Measurements from ENCODE around the gene SPATA20. TPM values are rescaled to one million over a fixed set of nuclear protein-coding genes. Genes with fewer than 3 reads are reported as not detected.
A peak's percentile ranks its signal among the peaks of the same experiment; 100 is the strongest.

The SPATA20 gene
- total and polyA plus RNA-seq, 12 donors = 12.7 to 246 (median 150) TPM

- no peaks in the 10 kb centered on the region for H3K36me3 ChIP-seq (replicated peaks in 1 of 2)
- DNase-seq = no peak
- peaks cover 22 to 28% of the 10 kb centered on the region in 2 donors for H3K4me1 ChIP-seq (replicated peaks in 1 of 2)
- H3K9me3 ChIP-seq (replicated peaks in 1 of 3) = no peaks in the 10 kb centered on the region
- H3K4me3 ChIP-seq = no peak overlapping the region
- no peak overlapping the region for H3K27ac ChIP-seq
- TF ChIP-seq POLR2A (IDR thresholded peaks at IDR 0.05) (no peak), CTCF (IDR thresholded peaks at IDR 0.05) (no peak)
- 47 to 64% (median 49%) methylated on average over 10 to 22 of the region's 22 CpGs for WGBS, 4 donors
- intact Hi-C loops (cut with DNase I) = loop anchor here in 1 of 2 donors (5.0 kb wide), 1 partner anchor 45 kb away; no protein-coding TSS in a partner anchor
- peaks cover 13% of the 10 kb centered on the region for H3K27me3 ChIP-seq
Observed at GRCh38 chr17:50562242-50563091, 15.5 kb downstream of the SPATA20 start.

- Histone ChIP-seq H3K27me3 (peaks cover 13% of the 10 kb centered on the region), H3K9me3 (replicated peaks in 1 of 3) (no peaks in the 10 kb centered on the region), H3K4me3 (no peak overlapping the region), H3K36me3 (replicated peaks in 1 of 2) (no peaks in the 10 kb centered on the region), H3K4me1 (replicated peaks in 1 of 2) (peaks cover 22 to 28% of the 10 kb centered on the region in 2 donors), H3K27ac (no peak overlapping the region)
- DNase-seq = no peak
- WGBS, 4 donors = 78 to 89% (median 80%) methylated on average over 3 to 4 of the region's 4 CpGs
- intact Hi-C loops (cut with DNase I) = loop anchor here in 1 of 2 donors (5.0 kb wide), 1 partner anchor 44 kb away; no protein-coding TSS in a partner anchor
- TF ChIP-seq POLR2A (IDR thresholded peaks at IDR 0.05) (no peak), CTCF (IDR thresholded peaks at IDR 0.05) (no peak)
Observed at GRCh38 chr17:50563092-50563511, 16.1 kb downstream of the SPATA20 start.

- intact Hi-C loops (cut with DNase I) = loop anchor here in 1 of 2 donors (5.0 kb wide), 1 partner anchor 42 kb away; no protein-coding TSS in a partner anchor
- TF ChIP-seq POLR2A (IDR thresholded peaks at IDR 0.05) = no peak
- no peak for TF ChIP-seq CTCF (IDR thresholded peaks at IDR 0.05)
- DNase-seq = no peak
Observed at GRCh38 chr17:50564916-50565315, 17.9 kb downstream of the SPATA20 start.

DNA sequence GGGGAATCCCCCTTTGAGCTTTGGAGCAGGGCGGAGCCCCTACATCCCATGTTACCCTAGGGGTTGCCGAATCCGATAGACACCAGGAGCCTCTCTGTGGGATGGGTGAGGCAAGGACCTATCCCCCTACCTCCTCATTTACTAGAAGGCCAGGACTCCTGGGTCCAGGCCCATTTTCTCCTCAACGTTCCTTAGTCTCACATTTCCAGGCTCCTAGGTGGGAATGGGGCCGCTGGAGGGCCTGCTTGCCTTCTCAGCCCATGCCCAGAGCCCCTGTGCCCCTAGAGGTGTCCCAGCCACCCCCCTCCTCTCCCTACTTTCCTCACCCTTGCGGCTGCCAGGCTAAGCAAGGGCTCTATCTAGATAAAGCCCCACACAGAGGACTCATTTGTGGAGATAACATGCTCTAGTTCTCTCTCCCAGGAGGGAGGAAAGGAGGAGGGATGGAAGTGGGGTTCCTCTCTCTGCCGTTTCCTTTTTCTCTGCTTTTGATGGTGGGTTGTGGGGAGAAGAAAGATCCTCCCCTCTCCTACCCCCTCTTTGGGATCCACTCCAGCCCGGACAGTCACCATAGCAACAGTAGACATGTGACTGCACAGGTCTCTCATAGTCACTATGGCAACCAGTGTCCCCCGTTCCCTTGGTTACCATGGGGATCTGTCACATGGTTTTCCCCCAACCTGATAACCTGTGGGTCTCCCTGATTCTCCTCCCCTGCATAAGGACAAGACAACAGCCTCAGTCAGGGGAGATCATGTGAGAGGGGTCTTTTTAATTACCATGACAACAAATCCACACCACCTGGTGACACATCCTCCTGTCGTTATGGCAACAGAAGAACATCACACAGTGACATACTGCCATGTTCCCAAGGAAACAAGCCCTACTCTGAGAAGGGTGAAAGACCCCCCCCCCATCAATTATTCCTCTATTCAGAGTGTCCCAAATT, 18.7 kb downstream of the SPATA20 start:
- peaks cover 13% of the 10 kb centered on the region for H3K27me3 ChIP-seq
- H3K4me3 ChIP-seq = no peak overlapping the region
- intact Hi-C loops (cut with DNase I) = no loop called here
- H3K27ac ChIP-seq = no peak overlapping the region
- WGBS, 4 donors = 52 to 58% (median 55%) methylated on average over 6 to 10 of the region's 10 CpGs
- no peak for DNase-seq
- H3K4me1 ChIP-seq (replicated peaks in 1 of 2) = peaks cover 7 to 9% of the 10 kb centered on the region in 2 donors
- no peak for TF ChIP-seq POLR2A (IDR thresholded peaks at IDR 0.05)
- TF ChIP-seq CTCF (IDR thresholded peaks at IDR 0.05) = no peak
- H3K36me3 ChIP-seq (replicated peaks in 1 of 2) = no peaks in the 10 kb centered on the region
- no peaks in the 10 kb centered on the region for H3K9me3 ChIP-seq (replicated peaks in 1 of 3)

More at GRCh38 chr17:50564916-50565315, 17.9 kb downstream of the SPATA20 start:
- H3K36me3 ChIP-seq (replicated peaks in 1 of 2) = no peaks in the 10 kb centered on the region
- no peak overlapping the region for H3K4me3 ChIP-seq
- peaks cover 13% of the 10 kb centered on the region for H3K27me3 ChIP-seq
- H3K4me1 ChIP-seq (replicated peaks in 1 of 2) = peaks cover 12 to 16% of the 10 kb centered on the region in 2 donors
- 45 to 61% (median 53%) methylated on average over 13 to 19 of the region's 19 CpGs for WGBS, 4 donors
- H3K9me3 ChIP-seq (replicated peaks in 1 of 3) = no peaks in the 10 kb centered on the region
- peak overlapping the region in 1 of 5 donors; percentile 22 for H3K27ac ChIP-seq

Data from adrenal gland (tissue), 12 donors.